Stimulated activated CD8-positive, alpha-beta memory T cell treated with anti-CD3 and anti-CD28 coated beads, Interleukin-12 subunit alpha, Interleukin-12 subunit beta, amount 100 ng/mL, for 1 hour (primary cell): ENCODE data around the gene CCL4.
"Not testable (repeated sequence)": the region's sequence is repeated elsewhere in the genome, so short reads cannot be mapped to it uniquely, and the experiment has no call there.

Source experiments
- DNase-seq: peaks from one replicate; pipeline ENCODE4 v3.0.0-alpha.2; 2020; ENCODE audit warnings: low read depth

Gene CCL4

DNA sequence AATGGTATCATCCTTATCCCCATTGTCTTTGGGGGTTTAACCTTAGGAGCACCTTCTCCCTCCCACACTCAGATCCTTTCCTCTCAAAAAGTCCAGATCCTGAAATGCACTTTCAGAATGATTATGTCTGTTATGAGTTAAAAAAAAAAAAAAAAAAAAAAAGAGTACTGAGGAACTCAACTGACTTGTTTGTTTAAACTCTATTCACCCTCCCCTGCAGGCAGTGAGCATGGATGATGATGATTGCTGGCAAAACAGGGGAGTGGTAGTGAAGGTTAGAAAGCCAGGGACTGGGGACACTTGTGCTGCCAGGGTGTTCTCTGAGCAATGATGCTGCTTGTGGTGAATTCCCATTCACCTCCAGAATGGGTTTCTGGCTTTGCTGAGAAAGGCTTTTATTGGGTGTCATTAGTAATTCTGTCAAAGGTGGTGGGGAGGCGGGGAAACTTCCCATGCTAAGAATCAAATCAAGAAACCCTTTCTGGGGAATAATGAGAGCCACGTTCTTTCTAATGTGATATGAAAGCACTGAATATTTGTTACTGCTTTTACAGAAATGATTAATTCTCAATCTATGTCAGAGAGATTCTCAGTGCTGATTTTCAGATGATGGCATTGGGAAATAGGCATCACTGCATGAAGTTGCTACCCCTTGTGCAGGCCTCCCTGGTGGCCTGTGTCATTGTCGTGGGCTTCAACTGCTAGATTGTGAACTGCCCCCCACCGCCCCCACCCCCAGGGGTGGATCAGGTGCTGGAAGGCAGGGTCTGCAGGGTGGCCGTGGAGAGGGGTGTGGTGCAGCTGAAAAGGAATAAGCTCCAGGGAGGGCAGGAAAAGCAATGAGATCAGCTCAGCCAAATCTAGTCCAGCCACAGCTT lies 14.1 kb downstream of the CCL4 start:
- DNase-seq: no peak

DNA sequence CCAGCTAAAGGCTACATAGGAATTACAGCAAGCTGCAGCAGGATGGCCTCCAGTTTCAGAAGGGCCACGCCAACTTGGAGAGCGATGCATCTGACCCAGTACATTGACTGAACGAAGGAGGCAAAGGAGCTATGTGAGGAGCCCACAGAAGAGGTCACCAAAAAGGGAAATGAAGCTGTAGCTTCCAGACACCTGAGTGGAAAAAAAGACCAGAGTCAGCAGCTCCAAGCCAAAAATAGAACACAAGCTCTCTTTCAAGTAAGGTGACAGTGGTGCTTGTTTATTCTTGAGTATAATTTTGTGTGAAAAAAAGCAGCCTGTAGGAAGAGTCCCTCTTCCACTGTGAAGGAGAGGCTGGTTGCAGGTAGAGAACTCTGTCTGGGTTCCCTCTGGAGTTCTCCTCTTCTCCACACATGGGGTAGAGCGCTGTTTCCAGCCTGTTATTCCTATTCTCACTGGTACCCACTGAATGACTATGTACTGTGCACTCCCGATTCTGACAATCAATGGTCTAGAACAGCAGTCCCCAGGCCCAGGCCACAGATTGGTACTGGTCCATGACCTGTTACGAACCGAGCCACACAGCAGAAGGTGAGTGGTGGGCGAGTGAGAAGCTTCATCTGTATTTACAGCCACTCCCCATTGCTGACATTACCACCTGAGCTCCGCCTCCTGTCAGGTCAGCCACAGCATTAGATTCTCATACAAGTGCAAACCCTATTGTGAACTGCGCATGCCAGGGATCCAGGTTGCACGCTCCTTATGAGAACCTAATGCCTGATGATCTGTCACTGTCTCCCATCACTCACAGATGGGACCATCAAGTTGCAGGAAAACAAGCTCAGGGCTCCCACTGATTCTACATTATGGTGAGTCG lies 15.1 kb downstream of the CCL4 start:
- DNase-seq: no peak

- DNase-seq: no peak
These were observed 16.6 kb downstream of the CCL4 start for GRCh38 chr17:36120221-36120620.

- not testable (repeated sequence) for DNase-seq
These were observed 17.5 kb downstream of the CCL4 start for GRCh38 chr17:36121099-36121498.

DNA sequence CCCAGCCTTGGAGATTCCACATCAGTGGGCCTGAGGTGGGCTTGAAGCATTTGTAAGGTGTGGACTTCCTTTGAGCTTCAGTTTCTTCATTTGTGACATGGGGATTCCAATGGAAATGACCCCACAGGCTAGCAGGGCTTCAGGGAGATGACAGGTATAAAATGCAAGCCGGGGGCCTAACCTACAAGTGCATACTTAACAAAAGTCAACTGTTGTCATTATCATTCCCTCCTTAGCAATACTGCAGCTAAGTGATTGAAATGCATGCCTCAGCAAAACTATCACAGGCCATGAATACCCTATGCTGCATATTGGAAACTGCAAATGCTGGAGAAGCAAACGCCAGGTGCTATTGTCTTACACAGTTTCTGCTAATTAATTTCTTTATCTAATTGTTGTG lies 19.8 kb downstream of the CCL4 start:
- DNase-seq: no peak

DNA sequence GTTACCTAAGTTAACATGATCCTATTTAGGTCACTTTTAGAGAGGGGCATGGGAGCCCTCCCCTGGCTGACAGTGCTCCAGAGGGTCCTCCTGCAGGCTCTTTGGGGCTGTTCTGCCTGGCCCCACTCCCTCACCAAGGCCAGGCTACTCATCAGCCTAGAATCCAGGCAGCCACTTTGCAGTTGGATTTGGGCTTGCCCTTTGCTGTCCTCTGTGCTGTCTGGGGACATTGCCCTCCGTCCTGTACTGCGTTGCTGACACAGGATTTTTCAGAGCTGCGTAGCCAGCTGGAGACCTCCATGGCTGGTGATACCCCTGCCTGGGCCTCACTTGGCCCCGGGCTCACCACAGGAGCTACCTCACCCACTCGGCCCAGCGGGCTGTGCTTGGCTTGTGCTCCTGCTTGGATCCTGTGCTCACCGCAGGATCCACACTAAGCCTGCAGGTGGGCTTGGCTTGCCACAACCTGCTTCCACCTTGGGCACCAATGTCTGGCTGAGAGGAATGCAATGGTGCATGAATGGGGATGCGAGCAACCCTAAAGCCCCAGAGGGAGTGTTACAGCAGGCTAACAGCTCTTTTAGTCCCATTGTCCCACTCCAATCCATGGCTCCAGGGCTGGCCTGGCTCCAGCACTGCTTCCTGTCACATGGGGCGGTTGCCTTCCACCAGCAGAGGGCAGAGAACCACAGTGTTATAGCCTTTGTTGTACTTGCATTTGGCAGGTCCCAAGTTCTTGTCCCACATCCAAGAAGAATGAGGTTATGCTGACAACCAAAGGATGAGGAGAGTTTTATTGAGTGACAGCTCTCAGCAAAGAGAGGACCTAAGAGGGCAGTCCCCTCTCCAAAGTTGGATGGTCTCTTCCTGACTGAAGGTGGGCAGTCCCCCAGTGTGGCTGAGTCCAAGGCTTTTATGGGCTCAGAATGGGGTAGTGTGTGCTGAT lies 21.5 kb downstream of the CCL4 start:
- no peak for DNase-seq

DNA sequence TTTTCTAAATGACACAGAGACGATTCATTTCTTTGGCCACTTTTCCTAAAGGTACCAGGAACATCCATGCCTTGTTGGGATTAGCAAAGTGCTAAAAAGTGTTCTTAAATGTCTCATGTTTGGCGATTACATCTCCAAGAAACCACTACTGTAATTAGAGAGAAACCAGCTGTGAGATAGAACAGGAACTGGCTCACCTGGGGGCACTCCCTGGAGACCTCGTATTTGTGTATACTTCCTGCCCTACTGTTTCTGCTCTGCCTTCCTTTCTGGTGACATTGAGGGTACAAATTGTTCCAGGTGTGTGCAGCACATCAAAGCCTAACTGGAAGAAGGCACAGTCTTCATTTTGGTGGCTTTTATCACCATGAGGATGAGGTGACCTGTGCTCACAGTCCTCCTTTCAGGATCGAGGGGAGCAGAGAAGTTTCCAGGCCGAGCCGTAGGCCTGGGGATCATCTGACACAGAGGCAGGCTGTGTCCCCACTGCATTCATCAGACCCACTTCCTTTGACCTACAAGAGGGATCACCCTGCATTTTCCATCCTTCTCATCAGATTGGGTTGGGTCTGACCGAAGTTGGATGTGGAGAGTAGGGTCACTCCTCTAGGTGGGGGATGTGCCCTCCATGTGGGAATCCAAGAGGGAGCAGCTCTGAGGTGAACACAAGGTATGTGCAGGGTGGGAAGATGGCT lies 23.7 kb downstream of the CCL4 start:
- no peak for DNase-seq

GRCh38 chr17:36127911-36128310 lies 24.3 kb downstream of the CCL4 start:
- DNase-seq: no peak

- DNase-seq: no peak
These were observed 24.9 kb downstream of the CCL4 start for GRCh38 chr17:36128411-36128978.

DNA sequence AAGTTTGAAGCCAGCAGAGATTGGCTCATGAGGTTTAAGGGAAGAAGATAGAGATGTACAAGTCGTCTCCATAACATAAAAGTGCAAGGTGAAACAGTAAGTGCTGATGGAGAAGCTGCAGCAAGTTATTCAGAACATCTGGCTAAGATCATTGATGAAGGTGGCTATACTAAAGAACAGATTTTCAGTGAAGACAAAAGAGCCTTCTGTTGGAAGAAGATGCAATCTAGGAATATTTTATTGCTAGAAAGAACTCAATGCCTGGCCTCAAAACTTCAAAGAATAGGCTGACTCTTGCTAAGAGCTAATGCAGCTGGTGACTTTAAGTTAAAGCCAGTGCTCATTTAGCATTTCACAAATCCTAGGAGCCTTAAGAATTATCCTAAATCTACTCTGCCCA lies 26.0 kb downstream of the CCL4 start:
- DNase-seq: no peak

DNA sequence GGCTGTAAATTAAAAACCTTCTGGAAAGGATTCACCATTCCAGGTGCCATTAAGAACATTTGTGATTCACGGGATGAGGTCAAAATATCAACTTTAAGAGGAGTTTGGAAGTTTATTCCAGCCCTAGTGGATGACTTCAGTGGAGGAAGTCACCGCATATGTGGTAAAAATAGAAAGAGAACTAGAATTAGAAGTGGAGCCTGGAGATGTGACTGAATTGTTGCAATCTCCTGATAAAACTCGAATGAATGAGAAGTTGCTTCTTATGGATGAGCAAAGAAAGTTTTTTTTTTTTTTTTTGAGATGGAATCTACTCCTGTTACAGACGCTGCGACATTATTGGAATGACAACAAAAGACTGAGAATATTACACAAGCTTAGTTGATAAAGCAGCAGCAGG lies 26.7 kb downstream of the CCL4 start:
- no peak for DNase-seq

GRCh38 chr17:36131421-36131820 lies 27.8 kb downstream of the CCL4 start:
- no peak for DNase-seq

DNA sequence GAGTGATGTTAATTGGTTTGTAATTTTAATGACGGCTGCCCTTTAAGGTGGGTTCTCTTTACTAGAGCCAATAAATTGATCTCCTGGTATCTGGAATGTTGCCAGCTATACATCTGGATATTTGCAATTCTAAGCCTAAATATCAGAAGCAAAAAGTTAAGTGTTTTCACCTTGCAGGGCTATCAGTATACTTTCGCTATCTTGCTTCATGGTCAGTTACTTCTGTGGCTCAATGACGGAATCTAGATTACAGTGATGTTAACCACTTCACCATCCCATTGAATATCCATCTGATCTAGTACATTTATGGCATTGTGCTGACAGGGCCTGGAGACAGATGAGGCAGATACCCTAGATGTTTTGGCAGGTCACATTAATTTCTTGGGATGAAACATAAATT lies 28.3 kb downstream of the CCL4 start:
- no peak for DNase-seq

- no peak for DNase-seq
These were observed 28.8 kb downstream of the CCL4 start for GRCh38 chr17:36132421-36132831.

DNA sequence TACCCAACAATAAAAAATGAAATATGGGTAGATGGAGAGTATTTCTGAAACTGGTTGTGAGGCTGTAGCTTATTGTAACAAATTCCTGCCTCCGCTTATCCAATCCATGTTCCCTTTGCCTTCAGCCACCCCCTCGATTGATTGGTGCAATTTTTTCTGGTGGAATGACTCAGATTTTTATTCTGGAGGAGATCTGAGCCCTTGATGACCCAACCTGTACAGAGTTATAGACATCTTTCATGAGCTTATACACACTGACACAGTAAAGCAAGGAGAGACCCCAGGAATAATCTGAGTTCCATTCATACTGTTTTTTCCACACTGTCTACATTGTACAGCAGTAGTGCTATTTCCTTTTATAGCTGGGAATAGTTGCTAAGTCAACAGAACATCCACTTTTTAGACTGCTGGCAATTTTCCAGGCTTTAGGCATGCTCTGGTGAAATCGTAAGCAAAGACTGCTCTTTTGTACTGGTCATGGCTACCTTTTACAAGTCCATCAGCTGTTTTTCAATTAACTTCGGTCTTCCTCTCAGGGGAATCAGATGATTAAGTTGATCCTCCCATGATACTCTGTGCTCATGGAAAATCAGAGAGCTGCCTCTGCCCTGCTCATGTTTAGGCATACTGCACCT lies 30.1 kb downstream of the CCL4 start:
- DNase-seq: no peak

DNA sequence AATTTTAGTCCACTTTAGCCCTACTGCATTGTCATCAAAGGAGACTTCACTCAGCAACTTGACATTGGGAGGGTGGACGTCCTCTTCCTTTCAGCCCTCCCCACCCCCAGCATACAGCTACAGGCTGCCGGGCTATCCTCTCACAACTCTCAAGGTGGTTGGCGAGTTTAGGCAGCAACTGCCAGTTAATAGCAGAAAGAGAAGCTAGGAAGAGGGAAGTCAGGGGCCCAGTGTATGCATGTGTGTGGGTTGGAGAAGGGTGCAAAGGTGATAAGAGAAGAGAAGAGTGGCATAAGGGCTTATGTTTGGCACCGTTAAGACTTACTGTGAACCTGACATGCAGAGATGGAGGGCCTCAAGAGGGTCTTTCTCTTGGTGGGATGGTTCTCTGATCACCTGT lies 31.8 kb downstream of the CCL4 start:
- DNase-seq: no peak

GRCh38 chr17:36136036-36136435 lies 32.4 kb downstream of the CCL4 start:
- DNase-seq: no peak

GRCh38 chr17:36136439-36136838 lies 32.8 kb downstream of the CCL4 start:
- DNase-seq: no peak

DNA sequence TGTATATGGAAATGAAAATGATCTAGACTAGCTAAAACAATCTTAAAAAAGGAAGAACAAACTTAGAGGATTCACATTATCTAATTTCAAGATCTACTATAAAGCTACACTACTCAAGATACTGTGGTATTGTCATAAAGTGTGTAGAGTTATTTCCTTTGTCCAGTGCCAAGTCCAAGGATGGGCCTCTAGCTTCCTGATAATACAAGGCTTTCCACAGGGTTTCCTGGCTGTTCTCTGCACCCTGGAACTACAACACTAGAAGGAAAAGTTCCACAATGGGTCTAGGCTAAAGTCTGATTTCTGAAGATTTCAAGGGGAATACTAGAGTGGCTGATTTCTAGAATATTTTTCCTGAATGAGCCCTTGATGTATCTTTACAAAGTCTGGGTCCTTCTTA lies 38.6 kb downstream of the CCL4 start:
- no peak for DNase-seq

GRCh38 chr17:36142806-36143205 lies 39.2 kb downstream of the CCL4 start:
- DNase-seq: no peak

DNA sequence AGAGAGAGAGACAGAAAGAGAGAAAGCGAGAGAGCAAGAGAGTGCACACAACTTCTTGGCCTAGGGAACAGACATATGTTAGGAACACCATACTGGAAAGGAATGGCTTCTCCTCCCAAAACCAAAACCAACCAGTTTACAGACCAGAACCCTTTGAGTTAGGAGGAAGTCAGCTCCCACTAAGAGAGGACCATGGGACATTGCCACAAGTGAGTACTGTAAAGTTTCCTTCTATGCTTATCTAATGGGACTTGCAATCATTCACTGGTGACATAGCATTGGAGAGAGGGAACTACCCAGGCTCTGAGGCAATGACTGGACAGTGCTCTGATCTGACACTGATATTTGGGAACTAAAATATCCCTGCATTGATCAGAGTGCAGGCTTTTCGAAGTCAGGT lies 40.4 kb downstream of the CCL4 start:
- no peak for DNase-seq
